ENCODE results near the gene THOC6. TPM values are rescaled to one million over a fixed set of nuclear protein-coding genes. Genes with fewer than 3 reads are reported as not detected.

Gene THOC6
- total and polyA plus RNA-seq, 9 of the 15 experiments (the other 6 are each of a cell fraction or from before 2014, with no cell fraction given), result 2.5 to 65.4 (median 42.3) TPM

- TF ChIP-seq USF1 (CRISPR knock-in tag; IDR thresholded peaks at IDR 0.05), result peak; percentile 46; the same call in 1 of the 2 replicates
- no peak for TF ChIP-seq ZKSCAN1 (IDR thresholded peaks at IDR 0.05; ENCODE audit: low read depth, low read length)
- no peak for TF ChIP-seq CHD2 (IDR thresholded peaks at IDR 0.05; ENCODE audit: low read depth, low read length)
- TF ChIP-seq HMGN3 (IDR thresholded peaks at IDR 0.05; ENCODE audit: borderline replicate concordance, extremely low read depth, insufficient read length, low read depth, low read length), result no peak
These were observed 10.3 kb upstream of the THOC6 start (continued) for GRCh38 chr16:3013491-3013951.

- intact Hi-C loops (cut with micrococcal nuclease) (no loop called here), in situ Hi-C loops (cut with MboI) (no loop called here)
- no peak for ATAC-seq
- no peaks in the 10 kb centered on the region for H3K27me3 ChIP-seq (ENCODE audit: control insufficient read depth in 2 of 2, insufficient read depth in 2 of 2, low read length in 2 of 2)
- H3K9me3 ChIP-seq (replicated peaks; ENCODE audit: control insufficient read depth, insufficient read depth, low read depth, low read length), result no peaks in the 10 kb centered on the region
- no peaks in the 10 kb centered on the region for H3K36me3 ChIP-seq (ENCODE audit: control insufficient read depth, insufficient read depth, low read length)
- no peak overlapping the region for H3K4me3 ChIP-seq
- no peak overlapping the region for H2AFZ ChIP-seq (ENCODE audit: low read depth, low read length)
- H3K4me2 ChIP-seq (ENCODE audit: insufficient read depth, low read length), result no peak overlapping the region
- FAIRE-seq, result no peak
- no peak overlapping the region for H3K27ac ChIP-seq (ENCODE audit: extremely low read depth, low read depth, low read length)
- peaks cover 3% of the 10 kb centered on the region for H3K9me1 ChIP-seq (ENCODE audit: control insufficient read depth, insufficient read depth, low read length)
- TF ChIP-seq ZNF41 (CRISPR knock-in tag; conservative IDR thresholded peaks at IDR 0.05), result no peak
- TF ChIP-seq FOSL1 (tag; conservative IDR thresholded peaks at IDR 0.05), result no peak
- TF ChIP-seq MNT (conservative IDR thresholded peaks at IDR 0.05), result no peak
- TF ChIP-seq PCBP2 (IDR thresholded peaks at IDR 0.05; ENCODE audit: low read depth, low read length, poor library complexity, severe bottlenecking), result no peak
- no peak for TF ChIP-seq IFI16 (CRISPR knock-in tag; IDR thresholded peaks at IDR 0.05)
- no peak for TF ChIP-seq RAD51 (IDR thresholded peaks at IDR 0.05; ENCODE audit: borderline replicate concordance, low read depth)
- WGBS (ENCODE audit: insufficient coverage, low coverage, missing lambda C conversion rate), result 71% methylated on average over 11 of the region's 12 CpGs
- ChIA-PET POLR2A (interaction anchor here (0.6 to 0.9 kb wide), 3 partner anchors 9 to 129 kb away, joined by 3 read pairs; no protein-coding TSS in a partner anchor), CTCF (ENCODE audit: low intra/inter-chr PET ratio) (no interaction called here)
- peaks cover 29 to 82% of the 10 kb centered on the region in 2 experiments for H3K4me1 ChIP-seq (replicated peaks in 1 of 2; ENCODE audit: control insufficient read depth in 2 of 2, insufficient read depth in 2 of 2, low read length in 2 of 2)
- no TSS peak for BruUV-seq (replicated peaks)
- H3K79me2 ChIP-seq (ENCODE audit: control insufficient read depth, insufficient read depth, low read length), result no peaks in the 10 kb centered on the region
- no peaks in the 10 kb centered on the region for H4K20me1 ChIP-seq (replicated peaks; ENCODE audit: control insufficient read depth, insufficient read depth, low read length)
- H3K9ac ChIP-seq (ENCODE audit: insufficient read depth in 1 of 2, low read depth in 2 of 2, low read length in 2 of 2), result peak overlapping the region in 1 of 2 experiments; percentile 73; a peak in 2 of 4 replicates
- no peak for DNase-seq (ENCODE audit: extremely low read depth in 1 of 4, low spot score in 3 of 4)
These were observed 9.7 kb upstream of the THOC6 start for GRCh38 chr16:3013998-3014690.

All from K562 (cell line).